Measurements from ENCODE around the gene PLEKHG5. TPM values are rescaled to one million over a fixed set of nuclear protein-coding genes. Genes with fewer than 3 reads are reported as not detected.

The PLEKHG5 gene
- total RNA-seq, 1 donor = 5.1 TPM

DNA sequence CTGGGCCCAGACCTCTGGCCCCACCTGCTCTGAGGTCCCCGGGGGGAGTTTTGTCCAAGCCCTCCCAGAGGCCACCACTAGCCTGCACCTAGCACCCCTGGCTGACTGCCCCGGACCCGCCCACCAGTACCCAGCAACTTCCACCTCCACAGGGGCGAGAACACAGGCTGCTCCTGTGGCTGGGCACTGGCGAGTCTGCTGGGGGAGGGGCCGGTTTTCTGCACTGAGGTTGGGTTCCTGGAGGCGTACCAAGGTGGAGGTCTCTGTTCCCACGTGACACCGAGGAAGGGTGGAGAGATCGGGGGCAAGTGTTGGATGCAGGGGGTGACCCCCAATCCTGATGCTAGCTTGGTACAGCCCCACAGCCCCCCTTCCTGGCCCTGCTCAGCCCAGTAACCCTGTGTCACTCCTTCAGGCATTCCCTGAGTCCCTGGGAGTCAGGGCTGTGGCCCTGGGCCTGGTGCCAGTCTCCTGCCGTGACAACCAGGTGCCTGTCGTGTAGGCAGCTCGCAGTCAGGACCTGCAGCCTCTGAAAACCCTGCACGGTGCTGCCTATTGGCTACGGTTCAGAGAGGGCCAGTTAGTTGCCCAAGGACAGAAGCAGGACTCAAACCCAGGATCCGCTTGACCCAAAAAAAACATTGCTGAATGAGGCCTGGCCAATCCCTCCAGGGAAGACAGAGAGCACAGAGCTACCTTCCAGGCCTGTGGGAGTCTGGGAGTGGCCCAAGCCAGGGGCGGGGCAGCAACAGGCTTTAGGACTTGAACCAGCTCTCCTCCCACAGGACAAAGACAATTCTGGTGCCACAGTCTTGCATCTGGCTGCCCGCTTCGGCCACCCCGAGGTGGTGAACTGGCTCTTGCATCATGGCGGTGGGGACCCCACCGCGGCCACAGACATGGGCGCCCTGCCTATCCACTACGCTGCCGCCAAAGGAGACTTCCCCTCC, 63.8 kb downstream of the PLEKHG5 start:
- no peak overlapping the region for H3K4me3 ChIP-seq (ENCODE audit: low read depth, low read length)
- TF ChIP-seq, protein P1, sequence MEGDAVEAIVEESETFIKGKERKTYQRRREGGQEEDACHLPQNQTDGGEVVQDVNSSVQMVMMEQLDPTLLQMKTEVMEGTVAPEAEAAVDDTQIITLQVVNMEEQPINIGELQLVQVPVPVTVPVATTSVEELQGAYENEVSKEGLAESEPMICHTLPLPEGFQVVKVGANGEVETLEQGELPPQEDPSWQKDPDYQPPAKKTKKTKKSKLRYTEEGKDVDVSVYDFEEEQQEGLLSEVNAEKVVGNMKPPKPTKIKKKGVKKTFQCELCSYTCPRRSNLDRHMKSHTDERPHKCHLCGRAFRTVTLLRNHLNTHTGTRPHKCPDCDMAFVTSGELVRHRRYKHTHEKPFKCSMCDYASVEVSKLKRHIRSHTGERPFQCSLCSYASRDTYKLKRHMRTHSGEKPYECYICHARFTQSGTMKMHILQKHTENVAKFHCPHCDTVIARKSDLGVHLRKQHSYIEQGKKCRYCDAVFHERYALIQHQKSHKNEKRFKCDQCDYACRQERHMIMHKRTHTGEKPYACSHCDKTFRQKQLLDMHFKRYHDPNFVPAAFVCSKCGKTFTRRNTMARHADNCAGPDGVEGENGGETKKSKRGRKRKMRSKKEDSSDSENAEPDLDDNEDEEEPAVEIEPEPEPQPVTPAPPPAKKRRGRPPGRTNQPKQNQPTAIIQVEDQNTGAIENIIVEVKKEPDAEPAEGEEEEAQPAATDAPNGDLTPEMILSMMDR (IDR thresholded peaks at IDR 0.05; ENCODE audit: insufficient read depth, low read length) = no peak
- DNase-seq (ENCODE audit: low read depth) = no peak

DNA sequence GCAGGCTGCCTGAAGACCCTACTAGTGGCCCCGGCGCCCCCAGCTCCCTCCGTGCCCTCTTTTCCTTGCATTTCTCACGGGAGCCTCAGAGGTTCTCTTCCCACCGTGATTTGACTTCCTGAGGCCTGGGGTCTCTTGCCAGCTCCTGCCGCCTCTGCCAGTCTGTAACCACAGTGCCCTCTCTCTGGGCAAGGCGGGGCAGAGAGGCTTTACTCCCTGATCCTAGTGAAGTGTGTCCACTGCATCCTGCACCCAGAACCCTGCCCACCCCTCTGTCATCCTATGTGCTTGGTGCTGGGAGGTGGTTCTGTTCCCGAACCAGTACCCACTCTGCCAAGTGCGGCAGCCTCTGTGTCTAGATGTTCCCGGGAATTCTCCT, 64.5 kb downstream of the PLEKHG5 start:
- no peak for DNase-seq (ENCODE audit: low read depth)
- H3K4me3 ChIP-seq (ENCODE audit: low read depth, low read length) = no peak overlapping the region
- TF ChIP-seq, protein P1 (IDR thresholded peaks at IDR 0.05; ENCODE audit: insufficient read depth, low read length) = no peak

DNA sequence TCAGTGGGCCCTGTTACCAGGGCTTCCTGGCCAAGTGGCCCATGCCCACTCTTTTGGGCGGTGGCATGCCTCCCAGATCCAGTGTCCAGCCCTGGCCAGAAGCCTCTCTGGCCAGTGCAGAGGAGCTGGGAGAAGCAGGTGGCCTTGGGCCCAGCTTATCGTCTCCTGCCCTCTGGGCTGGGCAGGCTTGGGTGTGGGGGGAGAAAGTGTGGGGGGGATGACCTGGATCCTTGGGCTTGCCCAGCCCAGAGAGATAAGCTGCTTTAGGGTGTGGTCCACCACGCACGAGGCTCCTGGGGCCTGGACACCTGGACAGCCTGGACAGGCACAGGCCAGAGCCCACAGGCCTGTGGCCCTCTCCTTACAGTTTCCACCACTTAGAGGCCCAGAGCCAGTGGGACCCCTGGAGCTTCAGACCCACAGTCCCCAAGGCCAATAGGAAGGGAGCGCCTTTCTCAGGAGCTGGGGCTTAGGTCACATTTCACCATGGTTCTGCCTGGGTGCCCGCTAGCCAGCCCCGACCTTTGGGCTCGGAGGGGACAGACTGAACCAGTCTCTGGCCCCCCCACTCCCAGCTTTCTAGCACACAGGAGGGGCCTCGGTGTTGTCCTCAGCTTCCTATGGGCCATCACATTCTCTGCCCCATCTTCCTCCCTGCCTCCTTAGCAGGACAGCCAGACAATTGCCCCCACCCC, 65.0 kb downstream of the PLEKHG5 start:
- DNase-seq (ENCODE audit: low read depth) = no peak
- H3K4me3 ChIP-seq (ENCODE audit: low read depth, low read length) = no peak overlapping the region
- TF ChIP-seq, protein P1 (IDR thresholded peaks at IDR 0.05; ENCODE audit: insufficient read depth, low read length) = no peak

DNA sequence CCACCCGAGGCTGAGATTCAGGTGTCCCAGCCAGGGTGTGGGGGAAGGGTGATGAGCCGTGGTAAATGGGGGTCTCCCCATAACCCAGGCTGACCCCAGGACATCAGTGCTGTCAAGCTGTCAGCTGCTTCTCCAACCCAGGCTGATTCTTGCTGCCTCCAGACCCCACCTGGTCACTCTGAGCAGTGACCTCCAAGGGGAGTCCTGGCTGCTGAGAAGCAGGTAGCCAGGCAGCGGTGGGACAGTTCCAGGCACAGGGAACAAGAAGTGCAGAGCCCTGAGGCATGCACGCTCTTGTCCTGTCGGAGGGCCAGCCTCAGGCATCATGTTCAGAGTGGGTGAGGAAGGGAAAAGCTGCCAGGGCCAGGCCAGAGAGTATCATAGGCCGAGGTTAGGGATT, 65.8 kb downstream of the PLEKHG5 start:
- TF ChIP-seq, protein P1 (IDR thresholded peaks at IDR 0.05; ENCODE audit: insufficient read depth, low read length) = no peak
- DNase-seq (ENCODE audit: low read depth) = no peak
- H3K4me3 ChIP-seq (ENCODE audit: low read depth, low read length) = no peak overlapping the region

DNA sequence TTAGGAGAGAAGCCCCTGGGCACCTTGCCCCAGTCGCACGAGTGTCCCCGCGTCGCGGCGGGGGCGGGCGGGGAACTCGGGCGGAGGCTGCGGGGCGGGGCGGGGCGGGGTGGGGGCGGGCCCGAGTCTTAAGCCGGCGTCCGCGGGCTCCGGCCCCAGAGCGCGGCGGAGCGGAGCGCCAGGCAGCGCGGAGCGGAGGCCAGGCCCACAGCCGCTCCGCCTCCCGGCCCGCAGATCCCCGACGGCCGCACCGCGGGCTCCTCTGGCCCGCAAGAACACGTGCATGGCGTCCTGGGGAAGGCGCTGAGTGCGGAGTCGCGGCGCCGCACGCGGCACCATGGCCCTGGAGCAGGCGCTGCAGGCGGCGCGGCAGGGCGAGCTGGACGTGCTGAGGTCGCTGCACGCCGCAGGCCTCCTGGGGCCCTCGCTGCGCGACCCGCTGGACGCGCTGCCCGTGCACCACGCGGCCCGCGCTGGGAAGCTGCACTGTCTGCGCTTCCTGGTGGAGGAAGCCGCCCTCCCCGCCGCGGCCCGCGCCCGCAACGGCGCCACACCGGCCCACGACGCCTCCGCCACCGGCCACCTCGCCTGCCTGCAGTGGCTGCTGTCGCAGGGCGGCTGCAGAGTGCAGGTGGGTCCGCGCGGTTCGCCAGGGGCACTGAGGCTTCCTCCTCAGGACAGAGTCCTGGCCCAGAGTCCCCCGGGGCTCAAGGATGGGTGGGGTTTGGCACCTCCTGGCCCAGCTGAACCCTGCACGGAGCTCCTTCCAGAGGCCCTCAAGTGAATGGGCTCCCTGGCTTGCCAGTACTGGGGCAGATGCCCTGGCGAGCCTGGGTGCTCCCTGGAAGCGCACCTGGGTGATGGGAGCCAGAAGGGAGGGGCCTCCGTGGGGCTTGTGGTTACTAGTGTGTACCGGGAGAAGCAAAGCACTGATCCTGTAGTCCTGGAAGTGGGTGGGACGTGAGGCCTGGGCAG, 66.6 kb downstream of the PLEKHG5 start, which contains the start of gene ESPN:
Gene ESPN, plus strand, starts transcription at position 158 of the 975 bp plus-strand sequence. Its CDS starts 180 bp downstream, at position 338.
- no peak for DNase-seq (ENCODE audit: low read depth)
- H3K4me3 ChIP-seq (ENCODE audit: low read depth, low read length) = no peak within 1 kb of the TSS
- TF ChIP-seq, protein P1 (IDR thresholded peaks at IDR 0.05; ENCODE audit: insufficient read depth, low read length) = no peak

DNA sequence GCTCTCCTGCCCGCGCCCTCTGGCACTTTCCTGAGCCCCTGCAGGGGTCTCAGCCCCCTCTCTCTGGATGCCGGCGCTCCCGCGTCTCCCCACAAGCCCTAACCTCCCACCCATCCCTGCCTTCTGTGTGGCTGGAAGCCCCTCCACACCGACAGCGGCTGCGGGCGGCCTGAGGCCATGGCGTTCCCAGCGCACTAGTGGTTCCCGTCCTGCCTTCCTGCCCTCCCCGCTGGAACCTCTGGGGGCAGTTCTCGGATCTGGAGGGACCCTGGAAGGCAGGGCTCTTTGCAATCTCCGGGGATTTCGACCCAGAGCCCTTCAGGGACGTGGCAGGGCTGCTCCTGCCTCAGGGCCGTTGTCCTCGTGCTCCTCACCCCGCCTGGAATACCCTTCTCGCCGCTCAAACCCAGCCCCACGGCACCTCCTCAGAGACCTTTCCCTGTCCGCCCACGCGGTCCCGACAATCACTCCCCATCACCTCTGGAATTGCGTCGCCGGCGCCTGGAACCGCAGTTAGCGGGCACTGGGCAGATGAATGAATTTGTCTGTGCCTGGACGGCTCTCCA, 67.4 kb downstream of the PLEKHG5 start:
- DNase-seq (ENCODE audit: low read depth) = no peak

More for the DNA sequence above, 67.4 kb downstream of the PLEKHG5 start:
- TF ChIP-seq, protein P1 (IDR thresholded peaks at IDR 0.05; ENCODE audit: insufficient read depth, low read length) = peak; percentile 17
- no peak overlapping the region for H3K4me3 ChIP-seq (ENCODE audit: low read depth, low read length)
